Measurements from ENCODE around the gene GTF2I.
"Not testable (repeated sequence)": the region's sequence is repeated elsewhere in the genome, so short reads cannot be mapped to it uniquely, and the experiment has no call there.

DNA sequence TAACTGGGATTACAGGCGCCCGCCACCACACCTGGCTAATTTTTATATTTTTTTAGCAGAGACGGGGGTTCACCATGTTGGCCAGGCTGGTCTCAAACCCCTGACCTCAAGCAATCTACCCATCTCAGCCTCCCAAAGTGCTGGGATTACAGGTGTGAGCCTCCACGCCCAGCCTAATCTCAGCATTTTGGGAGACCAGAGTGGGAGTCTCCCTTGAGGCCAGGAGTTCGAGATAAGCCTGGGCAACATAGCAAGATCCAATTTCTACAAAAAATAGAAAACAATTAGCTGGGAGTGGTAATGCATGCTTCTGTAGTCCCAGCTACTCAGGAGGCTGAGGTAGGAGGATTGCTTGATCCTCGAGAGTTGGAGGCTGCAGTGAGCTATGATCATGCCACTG lies 46.9 kb downstream of the GTF2I start:
- TF ChIP-seq, protein P1, sequence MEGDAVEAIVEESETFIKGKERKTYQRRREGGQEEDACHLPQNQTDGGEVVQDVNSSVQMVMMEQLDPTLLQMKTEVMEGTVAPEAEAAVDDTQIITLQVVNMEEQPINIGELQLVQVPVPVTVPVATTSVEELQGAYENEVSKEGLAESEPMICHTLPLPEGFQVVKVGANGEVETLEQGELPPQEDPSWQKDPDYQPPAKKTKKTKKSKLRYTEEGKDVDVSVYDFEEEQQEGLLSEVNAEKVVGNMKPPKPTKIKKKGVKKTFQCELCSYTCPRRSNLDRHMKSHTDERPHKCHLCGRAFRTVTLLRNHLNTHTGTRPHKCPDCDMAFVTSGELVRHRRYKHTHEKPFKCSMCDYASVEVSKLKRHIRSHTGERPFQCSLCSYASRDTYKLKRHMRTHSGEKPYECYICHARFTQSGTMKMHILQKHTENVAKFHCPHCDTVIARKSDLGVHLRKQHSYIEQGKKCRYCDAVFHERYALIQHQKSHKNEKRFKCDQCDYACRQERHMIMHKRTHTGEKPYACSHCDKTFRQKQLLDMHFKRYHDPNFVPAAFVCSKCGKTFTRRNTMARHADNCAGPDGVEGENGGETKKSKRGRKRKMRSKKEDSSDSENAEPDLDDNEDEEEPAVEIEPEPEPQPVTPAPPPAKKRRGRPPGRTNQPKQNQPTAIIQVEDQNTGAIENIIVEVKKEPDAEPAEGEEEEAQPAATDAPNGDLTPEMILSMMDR (IDR thresholded peaks at IDR 0.05), result not testable (repeated sequence)
- TF ChIP-seq POLR2A (IDR thresholded peaks at IDR 0.05), result not testable (repeated sequence)
